GM12873 (cell line): ENCODE results near the gene TMEM178B.

Experiments
- CTCF ChIP-seq: IDR thresholded peaks from 2 replicates; pipeline ENCODE4 v1.5.1; 2012; ENCODE audit warnings: low read depth, mild to moderate bottlenecking, moderate library complexity, low read length, control low read depth; ENCODE audit not compliant: insufficient read depth; ENCODE audit errors: missing control alignments

TMEM178B gene

GRCh38 chr7:141358386-141358785 lies 284.5 kb downstream of the TMEM178B start:
- no peak for TF ChIP-seq CTCF

- no peak for TF ChIP-seq CTCF
These were observed 285.4 kb downstream of the TMEM178B start for GRCh38 chr7:141359262-141359661.

- no peak for TF ChIP-seq CTCF
These were observed 286.0 kb downstream of the TMEM178B start for GRCh38 chr7:141359740-141360415.

- TF ChIP-seq CTCF: no peak
These were observed 286.5 kb downstream of the TMEM178B start for GRCh38 chr7:141360416-141360760.

- no peak for TF ChIP-seq CTCF
These were observed 286.9 kb downstream of the TMEM178B start for GRCh38 chr7:141360803-141361202.

- no peak for TF ChIP-seq CTCF
These were observed 287.6 kb downstream of the TMEM178B start for GRCh38 chr7:141361479-141361878.

GRCh38 chr7:141361960-141362359 lies 288.1 kb downstream of the TMEM178B start:
- no peak for TF ChIP-seq CTCF
